ENCODE measurements around the gene DBX1.

Gene DBX1

GRCh38 chr11:20163783-20164481, 3.7 kb upstream of the DBX1 start:
- Histone ChIP-seq H3K27ac (no peak overlapping the region), H3K4me3 (ENCODE audit: low read depth, low read length) (peak overlapping the region; percentile 20)
- in situ Hi-C loops (cut with HindIII; ENCODE audit: low pct_ligation_motif_present, low sequenced_read_pairs): no loop called here

GRCh38 chr11:20162824-20163782, 2.8 kb upstream of the DBX1 start:
- peak overlapping the region; percentile 26 for H3K4me3 ChIP-seq (ENCODE audit: low read depth, low read length)

More at GRCh38 chr11:20163783-20164481, 3.7 kb upstream of the DBX1 start:
- peaks cover 66% of the 10 kb centered on the region for H3K27me3 ChIP-seq (replicated peaks)
- no peaks in the 10 kb centered on the region for H3K36me3 ChIP-seq (replicated peaks)
- no peak for DNase-seq
- no peak for TF ChIP-seq CTCF (IDR thresholded peaks at IDR 0.05; ENCODE audit: low read depth, low read length, missing control alignments)

GRCh38 chr11:20161923-20162744, 1.9 kb upstream of the DBX1 start:
- TF ChIP-seq CTCF (IDR thresholded peaks at IDR 0.05; ENCODE audit: low read depth, low read length, missing control alignments): no peak
- Histone ChIP-seq H3K36me3 (replicated peaks) (no peaks in the 10 kb centered on the region), H3K4me3 (ENCODE audit: low read depth, low read length) (no peak overlapping the region), H3K27ac (no peak overlapping the region), H3K27me3 (replicated peaks) (peaks cover 78% of the 10 kb centered on the region)
- DNase-seq: no peak
- in situ Hi-C loops (cut with HindIII; ENCODE audit: low pct_ligation_motif_present, low sequenced_read_pairs): no loop called here

More at GRCh38 chr11:20162824-20163782, 2.8 kb upstream of the DBX1 start:
- H3K27me3 ChIP-seq (replicated peaks): peaks cover 73% of the 10 kb centered on the region
- TF ChIP-seq CTCF (IDR thresholded peaks at IDR 0.05; ENCODE audit: low read depth, low read length, missing control alignments): no peak
- no peak overlapping the region for H3K27ac ChIP-seq
- no peaks in the 10 kb centered on the region for H3K36me3 ChIP-seq (replicated peaks)
- peak; percentile 12 for DNase-seq
- in situ Hi-C loops (cut with HindIII; ENCODE audit: low pct_ligation_motif_present, low sequenced_read_pairs): no loop called here

- no peak overlapping the region for H3K27ac ChIP-seq
- no peaks in the 10 kb centered on the region for H3K36me3 ChIP-seq (replicated peaks)
- in situ Hi-C loops (cut with HindIII; ENCODE audit: low pct_ligation_motif_present, low sequenced_read_pairs): no loop called here
- TF ChIP-seq CTCF (IDR thresholded peaks at IDR 0.05; ENCODE audit: low read depth, low read length, missing control alignments): no peak
- DNase-seq: no peak
- H3K27me3 ChIP-seq (replicated peaks): peaks cover 81% of the 10 kb centered on the region
- no peak overlapping the region for H3K4me3 ChIP-seq (ENCODE audit: low read depth, low read length)
Observed at GRCh38 chr11:20161230-20161918, 1.1 kb upstream of the DBX1 start.
